Common myeloid progenitor, CD34-positive (primary cell): ENCODE results near the gene MAFF.

Experiments used
- CTCF ChIA-PET: fragments of 350-600 bp; sonication (Branson Sonifier 250); formaldehyde crosslinking; loops from one replicate; lab custom pipeline; 2021; ENCODE audit warnings: antibody characterized with exemption; lab: Charles Lee
- POLR2A ChIA-PET: fragments of 350-600 bp; sonication (Branson Sonifier 250); formaldehyde crosslinking; loops from one replicate; lab custom pipeline; 2021; ENCODE audit warnings: antibody characterized with exemption; lab: Charles Lee
- DNase-seq, 3 donors: peaks; one replicate each; pipeline versions ENCODE4 v3.0.0 to v3.0.0-alpha.2; 2013
- H3K27ac ChIP-seq, 2 experiments: 1 replicate in 1 of 2; 2 replicates in 1 of 2; pipeline ENCODE4 v1.7.0; 2013; ENCODE audit warnings: inconsistent platforms in 2 of 2, low read length in 2 of 2, mild to moderate bottlenecking in 2 of 2, low read depth in 1 of 2, moderate library complexity in 1 of 2; ENCODE audit not compliant: severe bottlenecking in 2 of 2, insufficient read depth in 1 of 2, poor library complexity in 1 of 2
- H3K27me3 ChIP-seq, 5 experiments: replicated peaks in 2 of 5; 1 replicate in 3 of 5; 2 replicates in 2 of 5; pipeline versions ENCODE4 v1.6.1 to v1.7.0; 2013; ENCODE audit warnings: low read length in 4 of 5, mild to moderate bottlenecking in 2 of 5, moderate library complexity in 2 of 5, inconsistent platforms in 1 of 5; ENCODE audit not compliant: insufficient read depth in 5 of 5, control insufficient read depth in 4 of 5
- H3K36me3 ChIP-seq, 4 experiments: 1 replicate in 2 of 4; 2 replicates in 2 of 4; pipeline versions ENCODE4 v1.6.1 to v1.7.0; 2013; ENCODE audit warnings: low read length in 3 of 4, control low read depth in 1 of 4, mild to moderate bottlenecking in 1 of 4; ENCODE audit not compliant: control insufficient read depth in 4 of 4, insufficient read depth in 4 of 4
- H3K4me1 ChIP-seq, 4 experiments: 1 replicate in 3 of 4; 2 replicates in 1 of 4; pipeline versions ENCODE4 v1.6.1 to v1.7.1; 2013; ENCODE audit warnings: low read length in 3 of 4, mild to moderate bottlenecking in 3 of 4, control low read depth in 1 of 4, inconsistent platforms in 1 of 4, moderate library complexity in 1 of 4; ENCODE audit not compliant: control insufficient read depth in 4 of 4, insufficient read depth in 4 of 4; ENCODE audit errors: control extremely low read depth in 1 of 4
- H3K4me3 ChIP-seq, 7 experiments: 1 replicate in 4 of 7; 2 replicates in 3 of 7; pipeline versions ENCODE4 v1.5.1 to v1.7.0; 2013; ENCODE audit warnings: mild to moderate bottlenecking in 7 of 7, low read length in 6 of 7, moderate library complexity in 6 of 7, inconsistent platforms in 2 of 7, low read depth in 2 of 7, control low read depth in 1 of 7; ENCODE audit not compliant: insufficient read depth in 4 of 7, control insufficient read depth in 1 of 7; ENCODE audit errors: extremely low read depth in 1 of 7
- H3K9me3 ChIP-seq, 5 experiments: 1 replicate in 4 of 5; 2 replicates in 1 of 5; pipeline versions ENCODE4 v1.6.1 to v1.7.1; 2013; ENCODE audit warnings: low read length in 4 of 5, mild to moderate bottlenecking in 2 of 5, inconsistent platforms in 1 of 5, low read depth in 1 of 5, moderate library complexity in 1 of 5; ENCODE audit not compliant: control insufficient read depth in 4 of 5, insufficient read depth in 2 of 5; ENCODE audit errors: control extremely low read depth in 1 of 5
- WGBS: methylation state at CpG from one replicate; pipeline ENCODE4 v1.1.5; 2013; ENCODE audit not compliant: insufficient coverage; 5-methylcytosine and 5-hydroxymethylcytosine counted together

Gene MAFF

GRCh38 chr22:38186429-38186828 is 15.4 kb upstream of the MAFF start:
- H3K4me3 ChIP-seq: no peak overlapping the region
- ChIA-PET POLR2A (no interaction called here), CTCF (interaction anchor here (1.1 to 1.5 kb wide), 2 partner anchors 11 to 13 kb away, joined by 3 to 5 read pairs; no protein-coding TSS in a partner anchor)
- no peaks in the 10 kb centered on the region for H3K36me3 ChIP-seq
- H3K9me3 ChIP-seq: no peaks in the 10 kb centered on the region
- H3K27ac ChIP-seq: no peak overlapping the region
- peaks cover 0 to 5% (median 4%) of the 10 kb centered on the region in 4 experiments for H3K4me1 ChIP-seq
- WGBS: 85% methylated on average over 5 of the region's 5 CpGs
- no peaks in the 10 kb centered on the region for H3K27me3 ChIP-seq
- DNase-seq: no peak

GRCh38 chr22:38187413-38188212 is 14.2 kb upstream of the MAFF start:
- ChIA-PET CTCF (interaction anchor here (1.3 to 1.5 kb wide), 2 partner anchors 10 to 12 kb away, joined by 5 read pairs; no protein-coding TSS in a partner anchor), POLR2A (no interaction called here)
- no peaks in the 10 kb centered on the region for H3K36me3 ChIP-seq
- H3K9me3 ChIP-seq: no peaks in the 10 kb centered on the region
- H3K4me3 ChIP-seq: no peak overlapping the region
- no peaks in the 10 kb centered on the region for H3K27me3 ChIP-seq
- WGBS: 91% methylated on average over 8 of the region's 10 CpGs
- H3K4me1 ChIP-seq: no peaks in the 10 kb centered on the region
- no peak for DNase-seq
- no peak overlapping the region for H3K27ac ChIP-seq

- POLR2A ChIA-PET: no interaction called here
- Histone ChIP-seq H3K4me3 (no peak overlapping the region), H3K36me3 (no peaks in the 10 kb centered on the region), H3K27ac (no peak overlapping the region), H3K9me3 (no peaks in the 10 kb centered on the region), H3K4me1 (peaks cover 0 to 8% (median 4%) of the 10 kb centered on the region in 4 experiments), H3K27me3 (no peaks in the 10 kb centered on the region)
- CTCF ChIA-PET: no interaction called here
- 97% methylated on average over 3 of the region's 3 CpGs for WGBS
- DNase-seq: no peak
These were observed 12.7 kb upstream of the MAFF start for GRCh38 chr22:38189104-38189503.

GRCh38 chr22:38190581-38190980 is 11.2 kb upstream of the MAFF start:
- ChIA-PET POLR2A (no interaction called here), CTCF (interaction anchor here (1.1 kb wide), 1 partner anchor 26 kb away, joined by 3 read pairs; no protein-coding TSS in a partner anchor)
- Histone ChIP-seq H3K4me1 (peaks cover 0 to 18% (median 11%) of the 10 kb centered on the region in 4 experiments), H3K9me3 (no peaks in the 10 kb centered on the region), H3K4me3 (no peak overlapping the region), H3K36me3 (no peaks in the 10 kb centered on the region), H3K27me3 (no peaks in the 10 kb centered on the region), H3K27ac (no peak overlapping the region)
- WGBS: 90% methylated on average over 3 of the region's 6 CpGs
- DNase-seq: no peak

GRCh38 chr22:38191055-38191454 is 10.7 kb upstream of the MAFF start:
- Histone ChIP-seq H3K4me3 (no peak overlapping the region), H3K27me3 (no peaks in the 10 kb centered on the region), H3K36me3 (no peaks in the 10 kb centered on the region), H3K4me1 (peaks cover 0 to 18% (median 11%) of the 10 kb centered on the region in 4 experiments), H3K27ac (no peak overlapping the region), H3K9me3 (no peaks in the 10 kb centered on the region)
- ChIA-PET CTCF (interaction anchor here (1.1 to 1.5 kb wide), 2 partner anchors 7 to 27 kb away, joined by 3 to 4 read pairs; no protein-coding TSS in a partner anchor), POLR2A (no interaction called here)
- no peak for DNase-seq
- 95% methylated on average over 14 of the region's 14 CpGs for WGBS

- no peaks in the 10 kb centered on the region for H3K27me3 ChIP-seq
- peaks cover 0 to 18% (median 11%) of the 10 kb centered on the region in 4 experiments for H3K4me1 ChIP-seq
- ChIA-PET POLR2A (interaction anchor here (1.6 kb wide), 1 partner anchor 10 kb away, joined by 6 read pairs; the partner anchor contains the start of gene PLA2G6), CTCF (interaction anchor here (1.1 to 1.5 kb wide), 2 partner anchors 8 to 28 kb away, joined by 3 to 4 read pairs; no protein-coding TSS in a partner anchor)
- WGBS: over 99% methylated on average over 10 of the region's 10 CpGs
- H3K9me3 ChIP-seq: no peaks in the 10 kb centered on the region
- DNase-seq: no peak
- no peaks in the 10 kb centered on the region for H3K36me3 ChIP-seq
- H3K4me3 ChIP-seq: no peak overlapping the region
- no peak overlapping the region for H3K27ac ChIP-seq
These were observed 9.9 kb upstream of the MAFF start for GRCh38 chr22:38191731-38192474.
